Skeletal muscle satellite cell (primary cell): ENCODE results near the gene CACNB4.

Experiments used
- H3K27me3 ChIP-seq: 2 replicates; pipeline ENCODE4 v1.7.0; 2013; ENCODE audit warnings: low read length; ENCODE audit not compliant: control insufficient read depth, insufficient read depth
- H3K36me3 ChIP-seq: 2 replicates; pipeline ENCODE4 v1.7.0; 2013; ENCODE audit warnings: mild to moderate bottlenecking, control low read depth, low read length; ENCODE audit not compliant: insufficient read depth
- H3K4me1 ChIP-seq: 2 replicates; pipeline ENCODE4 v1.7.0; 2013; ENCODE audit warnings: low read length; ENCODE audit not compliant: control insufficient read depth, insufficient read depth
- H3K4me2 ChIP-seq: 2 replicates; pipeline ENCODE4 v1.7.0; 2013; ENCODE audit warnings: mild to moderate bottlenecking, low read length
- H3K4me3 ChIP-seq: 2 replicates; pipeline ENCODE4 v1.7.0; 2013; ENCODE audit warnings: low read length
- H3K9ac ChIP-seq: 2 replicates; pipeline ENCODE4 v1.7.0; 2013; ENCODE audit warnings: mild to moderate bottlenecking, low read depth, low read length, moderate library complexity
- H3K9me3 ChIP-seq: replicated peaks from 2 replicates; pipeline ENCODE4 v1.7.0; 2013; ENCODE audit warnings: mild to moderate bottlenecking, control low read depth, low read length

Gene CACNB4

DNA sequence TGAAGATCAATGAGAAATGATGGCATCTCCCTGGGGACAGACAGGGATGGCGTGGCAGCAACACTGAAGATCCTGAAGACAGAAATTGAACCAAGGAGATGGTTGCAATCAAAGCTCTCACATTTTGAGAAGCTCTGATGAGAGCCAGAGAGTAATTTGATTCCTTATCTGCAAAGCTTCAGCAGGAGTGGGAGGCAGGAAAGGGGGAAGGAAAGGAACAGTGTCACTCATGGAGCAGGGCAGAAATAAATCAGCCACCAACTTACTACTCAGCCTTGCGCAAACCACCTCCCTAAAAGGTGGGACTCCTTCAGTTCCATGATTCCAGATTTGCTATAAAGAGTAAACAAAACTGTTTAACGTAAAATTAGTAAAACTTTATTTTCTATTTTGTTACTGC lies 119.2 kb downstream of the CACNB4 start:
- no peaks in the 10 kb centered on the region for H3K9me3 ChIP-seq
- H3K4me1 ChIP-seq: no peaks in the 10 kb centered on the region
- H3K27me3 ChIP-seq: peaks cover 7% of the 10 kb centered on the region
- H3K36me3 ChIP-seq: no peaks in the 10 kb centered on the region
- H3K9ac ChIP-seq: no peak overlapping the region
- H3K4me3 ChIP-seq: no peak overlapping the region
- H3K4me2 ChIP-seq: no peak overlapping the region

DNA sequence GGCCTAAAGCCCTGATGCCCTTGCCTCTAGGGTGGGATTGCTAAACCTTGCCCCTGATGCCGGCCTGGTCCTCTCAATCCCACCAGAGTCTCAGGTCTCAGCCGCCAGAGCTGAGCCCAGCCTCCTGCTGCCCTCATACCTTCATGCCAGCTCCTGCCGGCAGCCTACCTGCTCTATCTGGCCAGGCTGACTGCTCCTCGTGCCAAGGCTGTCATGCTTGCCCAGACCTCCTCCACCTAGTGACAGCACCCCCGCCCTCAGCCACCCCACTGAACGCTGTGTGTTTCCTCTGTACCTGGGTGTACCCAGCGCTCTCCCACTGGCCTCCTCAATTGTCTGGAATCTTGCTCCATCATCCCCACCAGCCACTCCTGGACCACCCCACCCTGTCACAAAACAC lies 120.1 kb downstream of the CACNB4 start:
- no peaks in the 10 kb centered on the region for H3K4me1 ChIP-seq
- no peak overlapping the region for H3K4me3 ChIP-seq
- H3K9me3 ChIP-seq: no peaks in the 10 kb centered on the region
- H3K4me2 ChIP-seq: no peak overlapping the region
- H3K9ac ChIP-seq: no peak overlapping the region
- peaks cover 7% of the 10 kb centered on the region for H3K27me3 ChIP-seq
- no peaks in the 10 kb centered on the region for H3K36me3 ChIP-seq

DNA sequence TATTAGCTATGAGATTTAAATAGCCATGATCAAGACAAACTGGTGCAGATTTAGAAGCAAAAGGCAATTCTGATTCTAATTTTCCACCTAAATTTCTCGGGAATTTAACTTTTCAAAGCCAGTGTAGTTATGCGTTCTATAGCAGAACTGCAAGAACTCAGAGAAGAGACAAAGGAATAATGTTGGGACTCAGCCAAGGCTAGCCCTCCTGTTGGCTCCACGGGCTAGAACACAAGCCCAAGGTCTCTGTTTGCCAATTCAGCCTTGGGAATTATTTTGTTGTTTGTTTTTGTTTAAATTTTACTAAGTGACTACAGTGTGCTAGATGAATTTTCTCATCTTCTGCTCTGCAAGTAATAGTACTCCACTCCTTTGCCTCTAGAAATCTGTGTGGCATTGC lies 121.2 kb downstream of the CACNB4 start:
- Histone ChIP-seq H3K4me1 (no peaks in the 10 kb centered on the region), H3K27me3 (peaks cover 7% of the 10 kb centered on the region), H3K4me3 (no peak overlapping the region), H3K36me3 (no peaks in the 10 kb centered on the region), H3K9me3 (no peaks in the 10 kb centered on the region), H3K9ac (no peak overlapping the region), H3K4me2 (no peak overlapping the region)

DNA sequence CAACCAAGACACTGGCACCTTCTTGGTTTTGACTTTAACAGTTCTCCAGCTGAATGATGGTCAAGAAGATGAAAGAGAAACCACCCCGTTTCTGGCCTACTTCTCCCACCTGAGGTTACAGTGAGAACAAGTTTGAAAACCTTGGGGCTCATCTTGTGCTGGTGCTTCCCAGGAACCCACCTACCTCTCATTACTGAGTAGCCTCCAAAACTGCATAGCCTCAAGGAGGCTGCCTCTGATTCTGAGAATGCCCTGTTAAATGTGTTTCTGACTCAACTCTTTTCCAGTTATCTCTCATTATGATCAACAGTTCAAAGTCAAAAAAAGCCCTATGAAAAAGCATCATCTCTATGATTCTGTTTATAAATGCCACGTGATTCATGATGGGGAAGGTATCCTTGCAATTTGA lies 121.9 kb downstream of the CACNB4 start:
- H3K4me1 ChIP-seq: no peaks in the 10 kb centered on the region
- H3K36me3 ChIP-seq: no peaks in the 10 kb centered on the region
- H3K9ac ChIP-seq: no peak overlapping the region
- no peak overlapping the region for H3K4me2 ChIP-seq
- H3K9me3 ChIP-seq: no peaks in the 10 kb centered on the region
- H3K4me3 ChIP-seq: no peak overlapping the region
- H3K27me3 ChIP-seq: peaks cover 7% of the 10 kb centered on the region

DNA sequence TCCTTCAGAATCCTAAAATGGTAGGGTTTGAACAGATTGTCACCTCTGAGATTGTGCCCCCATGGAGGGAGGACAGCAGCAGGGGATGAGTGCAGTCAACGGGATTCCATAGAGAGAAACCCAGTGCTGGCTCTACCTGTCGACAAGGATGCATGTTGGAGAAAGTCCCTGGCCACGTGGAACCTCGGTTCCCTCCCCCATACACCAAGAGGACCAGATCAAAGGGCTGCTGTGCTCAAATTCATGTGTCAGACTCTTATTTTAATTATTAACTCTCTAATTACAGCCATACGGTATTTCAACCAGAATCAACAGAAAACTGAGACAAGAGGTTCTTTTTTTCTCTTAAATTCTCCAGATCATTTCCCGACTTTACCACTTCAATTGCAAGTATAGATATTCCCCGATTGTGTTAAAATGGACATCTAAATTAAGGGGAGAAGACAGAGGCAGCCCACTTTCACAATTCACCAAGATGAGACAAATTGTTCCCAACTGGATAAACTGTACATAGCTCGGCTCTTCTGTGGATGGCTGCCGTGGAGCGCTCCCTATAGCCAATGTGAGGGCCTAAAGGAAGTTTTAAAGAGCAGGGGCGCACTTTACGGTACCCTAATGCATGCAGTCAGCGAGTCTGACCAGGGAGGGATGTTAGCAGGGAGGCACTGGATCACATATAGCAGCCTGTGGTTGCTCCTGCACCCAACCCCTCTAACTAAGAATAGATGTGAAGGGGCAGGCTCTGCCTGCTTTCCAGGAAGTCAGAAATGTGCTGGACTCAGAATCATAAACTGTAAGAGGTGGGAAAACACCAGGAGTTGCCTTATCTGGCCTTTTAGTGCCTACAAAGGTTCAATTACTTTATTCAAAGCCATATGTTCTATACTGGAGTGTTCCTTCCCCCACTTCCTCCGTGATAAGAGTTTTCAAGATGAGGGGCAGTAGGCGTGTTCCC lies 123.1 kb downstream of the CACNB4 start:
- H3K4me2 ChIP-seq: no peak overlapping the region
- no peaks in the 10 kb centered on the region for H3K9me3 ChIP-seq
- H3K27me3 ChIP-seq: peaks cover 7% of the 10 kb centered on the region
- no peaks in the 10 kb centered on the region for H3K36me3 ChIP-seq
- no peaks in the 10 kb centered on the region for H3K4me1 ChIP-seq
- no peak overlapping the region for H3K9ac ChIP-seq
- no peak overlapping the region for H3K4me3 ChIP-seq

DNA sequence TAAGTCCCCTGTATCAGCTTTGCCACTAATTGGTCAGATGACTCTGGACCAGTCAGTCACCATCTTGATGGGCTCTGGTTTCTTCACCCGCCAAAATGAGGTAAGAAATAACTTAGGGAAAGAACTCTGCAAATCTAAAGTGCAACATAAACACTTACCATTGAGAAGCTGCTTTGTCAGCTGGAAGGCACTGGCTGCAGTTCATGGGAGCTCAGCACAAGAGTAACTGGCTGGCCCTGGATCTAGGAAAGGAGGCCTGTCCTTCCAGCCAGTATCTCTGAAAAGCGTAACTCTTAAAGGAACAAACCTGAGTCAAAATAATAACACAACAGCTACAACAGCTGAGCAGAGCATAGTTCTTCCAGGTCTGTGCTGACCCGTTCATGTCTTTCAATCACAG lies 123.9 kb downstream of the CACNB4 start:
- Histone ChIP-seq H3K36me3 (no peaks in the 10 kb centered on the region), H3K27me3 (peaks cover 7% of the 10 kb centered on the region), H3K4me2 (no peak overlapping the region), H3K4me3 (no peak overlapping the region), H3K9ac (no peak overlapping the region), H3K9me3 (no peaks in the 10 kb centered on the region), H3K4me1 (no peaks in the 10 kb centered on the region)

DNA sequence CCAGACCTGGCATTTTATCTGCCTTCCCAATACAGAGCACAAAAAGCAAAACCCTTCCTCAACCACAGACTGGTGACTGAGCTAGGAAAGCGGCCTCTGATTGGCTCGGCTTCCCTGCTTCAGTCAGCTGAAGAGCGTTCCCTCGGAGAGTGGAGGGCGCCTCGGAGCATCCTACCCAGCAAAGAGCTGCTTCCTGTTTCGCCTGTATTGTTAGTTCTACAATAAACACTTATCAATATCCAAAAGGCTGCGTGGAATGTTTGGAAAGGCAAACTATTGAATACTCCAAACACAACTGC lies 125.0 kb downstream of the CACNB4 start:
- H3K9ac ChIP-seq: no peak overlapping the region
- no peaks in the 10 kb centered on the region for H3K36me3 ChIP-seq
- H3K9me3 ChIP-seq: no peaks in the 10 kb centered on the region
- H3K4me3 ChIP-seq: no peak overlapping the region
- H3K4me2 ChIP-seq: no peak overlapping the region
- no peaks in the 10 kb centered on the region for H3K4me1 ChIP-seq
- peaks cover 7% of the 10 kb centered on the region for H3K27me3 ChIP-seq

DNA sequence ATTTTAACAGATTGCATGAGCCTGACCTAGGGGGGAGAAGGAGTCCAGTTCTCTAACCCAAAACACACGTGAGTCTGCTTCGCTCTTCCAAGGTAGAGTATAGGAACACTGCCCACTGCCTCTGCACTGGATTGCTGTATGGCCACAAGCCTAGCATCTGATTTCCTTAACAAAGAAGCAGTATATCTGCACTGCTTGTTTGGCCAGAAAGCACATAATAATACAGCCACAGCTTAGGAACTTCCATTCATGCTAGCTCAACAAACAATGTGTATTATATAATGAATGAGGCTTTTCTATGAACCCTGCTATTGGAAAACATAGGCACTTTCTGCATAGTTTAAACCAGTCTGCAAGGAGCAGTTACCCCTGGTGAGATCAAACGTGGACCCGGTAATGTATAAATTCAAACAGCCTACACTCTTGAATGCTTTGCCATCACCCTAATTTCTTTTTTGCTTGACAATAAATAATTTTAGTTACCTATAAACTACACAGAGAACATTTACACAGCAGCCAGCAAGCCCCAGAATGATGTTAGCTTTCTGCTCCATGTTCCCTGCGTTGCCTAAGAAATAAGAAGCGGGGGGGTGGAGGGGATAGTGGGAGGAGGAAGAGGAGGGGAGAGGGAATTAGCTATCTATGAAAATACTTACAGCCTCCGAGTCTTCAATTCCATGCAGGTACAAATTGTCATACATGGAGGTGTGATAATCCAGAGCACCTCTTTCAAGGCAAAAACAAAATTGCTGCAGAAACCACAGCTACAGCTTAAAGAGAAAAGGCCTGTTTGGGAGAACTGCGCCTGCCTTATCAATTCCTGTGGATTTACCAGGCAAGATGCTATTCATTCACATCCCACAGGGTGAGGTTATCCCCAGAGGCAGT lies 125.6 kb downstream of the CACNB4 start:
- H3K36me3 ChIP-seq: no peaks in the 10 kb centered on the region
- peaks cover 7% of the 10 kb centered on the region for H3K27me3 ChIP-seq
- no peaks in the 10 kb centered on the region for H3K4me1 ChIP-seq
- H3K9ac ChIP-seq: no peak overlapping the region
- H3K4me3 ChIP-seq: no peak overlapping the region
- no peak overlapping the region for H3K4me2 ChIP-seq
- H3K9me3 ChIP-seq: no peaks in the 10 kb centered on the region

DNA sequence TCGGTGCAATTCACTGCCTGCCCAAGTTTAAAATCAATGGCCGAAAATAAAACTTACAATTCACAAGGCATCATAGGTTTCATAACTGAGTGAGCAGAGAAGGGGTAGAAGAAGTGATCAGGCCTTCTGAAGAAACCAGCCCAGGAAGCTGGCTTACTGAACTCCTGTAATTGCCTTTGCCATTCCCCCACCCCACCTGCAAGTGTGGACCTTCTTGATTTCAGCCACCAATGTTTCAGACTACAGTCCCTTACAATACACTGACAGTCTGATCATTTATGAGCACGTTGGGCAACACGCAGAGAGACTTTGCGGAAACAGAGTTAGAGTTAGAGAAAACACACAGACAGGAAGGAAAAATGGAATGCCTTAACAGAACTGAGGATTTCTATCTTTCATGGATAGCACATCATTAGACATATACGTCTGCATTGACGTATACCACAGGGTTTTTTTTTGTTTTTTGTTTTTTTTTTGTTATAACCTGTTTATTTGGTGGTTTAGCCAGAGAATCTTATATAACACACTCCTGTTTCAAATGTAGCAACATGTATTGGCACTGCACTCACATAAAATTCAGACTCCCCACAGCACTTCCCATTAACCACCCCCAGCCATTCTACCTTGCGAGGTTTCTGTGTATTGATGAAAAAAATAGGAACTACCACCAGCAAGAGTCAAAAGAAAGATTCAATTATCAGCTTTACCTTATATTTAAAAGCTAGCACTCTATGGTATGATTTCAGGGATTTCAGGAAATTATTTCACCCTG lies 126.4 kb downstream of the CACNB4 start:
- H3K4me3 ChIP-seq: no peak overlapping the region
- H3K4me1 ChIP-seq: no peaks in the 10 kb centered on the region
- H3K4me2 ChIP-seq: no peak overlapping the region
- H3K27me3 ChIP-seq: peaks cover 7% of the 10 kb centered on the region
- H3K36me3 ChIP-seq: no peaks in the 10 kb centered on the region
- no peak overlapping the region for H3K9ac ChIP-seq
- no peaks in the 10 kb centered on the region for H3K9me3 ChIP-seq

DNA sequence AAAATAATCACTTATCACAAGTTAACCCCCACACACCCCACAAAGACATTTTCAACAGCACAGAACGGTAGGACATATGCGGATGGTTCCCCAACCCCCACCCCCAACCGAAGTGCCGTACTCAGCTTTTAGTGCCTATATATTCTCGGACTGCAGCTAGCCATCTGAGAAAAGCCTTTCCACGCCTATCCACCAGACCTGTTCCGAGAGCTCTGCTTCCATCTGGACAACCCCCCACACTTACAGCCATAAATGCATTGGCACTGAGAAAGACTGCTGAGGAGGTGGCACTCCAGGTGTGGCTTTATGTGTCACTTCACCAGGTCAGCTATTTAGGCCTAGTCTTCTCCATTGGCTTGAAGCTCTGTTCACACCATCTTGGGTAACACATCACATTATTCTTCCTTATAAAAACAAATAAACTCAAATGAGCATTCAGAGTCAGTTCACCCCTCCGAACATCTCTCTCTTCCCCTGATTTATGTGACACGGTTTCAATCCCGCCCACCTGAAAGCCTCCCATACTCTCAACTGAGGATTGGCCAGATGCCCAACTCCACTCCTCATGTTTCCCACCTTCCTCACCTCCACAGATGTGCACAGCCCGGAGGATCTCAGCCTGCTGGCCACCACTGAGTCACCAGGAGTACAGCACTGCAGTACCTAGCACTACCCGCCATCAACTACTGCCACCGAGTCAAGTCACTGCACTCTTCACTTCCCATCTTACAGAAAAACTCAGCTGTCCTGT lies 127.4 kb downstream of the CACNB4 start:
- H3K27me3 ChIP-seq: peaks cover 7% of the 10 kb centered on the region
- no peaks in the 10 kb centered on the region for H3K36me3 ChIP-seq
- H3K9me3 ChIP-seq: no peaks in the 10 kb centered on the region
- no peak overlapping the region for H3K9ac ChIP-seq
- no peak overlapping the region for H3K4me3 ChIP-seq
- H3K4me1 ChIP-seq: no peaks in the 10 kb centered on the region
- H3K4me2 ChIP-seq: no peak overlapping the region
